ENCODE data around the gene GSX1.
A peak's percentile ranks its signal among the peaks of the same experiment; 100 is the strongest.
"Not testable (repeated sequence)": the region's sequence is repeated elsewhere in the genome, so short reads cannot be mapped to it uniquely, and the experiment has no call there.

Gene GSX1

DNA sequence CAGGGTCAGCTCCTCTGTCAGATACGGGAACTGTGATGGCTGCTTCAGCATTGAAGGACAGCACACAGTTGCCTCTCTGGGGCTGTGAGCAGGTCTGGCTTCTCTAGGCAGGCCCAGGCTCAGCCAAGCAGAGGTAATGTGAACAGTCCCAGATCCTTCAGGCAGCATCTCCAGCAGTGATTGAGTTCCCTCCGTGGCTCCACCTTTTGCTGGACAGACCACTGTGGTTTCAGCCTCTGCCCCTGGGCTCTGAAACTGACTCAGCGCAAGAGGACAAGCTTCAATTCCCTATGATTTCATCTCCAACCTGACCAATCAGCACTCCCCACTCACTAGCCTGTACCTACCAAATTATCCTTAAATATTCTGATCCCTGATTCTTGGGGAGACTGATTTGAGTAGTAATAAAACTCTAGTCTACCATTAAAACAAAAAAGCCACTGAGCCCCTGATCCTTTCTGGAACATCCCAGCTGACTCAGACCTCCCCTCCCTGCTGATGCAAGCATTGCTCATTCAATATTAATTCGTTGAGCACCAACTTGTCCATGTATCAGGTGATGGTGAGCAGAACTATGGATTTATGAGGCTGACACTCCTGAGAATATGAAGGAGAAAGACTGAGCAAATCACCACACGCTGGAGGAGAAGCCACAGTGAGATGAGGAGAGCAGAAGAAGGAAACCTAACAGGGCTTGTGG lies 16.7 kb downstream of the GSX1 start:
- no peak for TF ChIP-seq GATA1 (IDR thresholded peaks at IDR 0.05; ENCODE audit: low read depth, low read length)
- no peak for TF ChIP-seq POLR2A (IDR thresholded peaks at IDR 0.05; ENCODE audit: low read length)
- DNase-seq = no peak

GRCh38 chr13:27810009-27810408 lies 17.7 kb downstream of the GSX1 start:
- DNase-seq = no peak
- TF ChIP-seq POLR2A (IDR thresholded peaks at IDR 0.05; ENCODE audit: low read length) (no peak), GATA1 (IDR thresholded peaks at IDR 0.05; ENCODE audit: low read depth, low read length) (no peak)

- TF ChIP-seq GATA1 (IDR thresholded peaks at IDR 0.05; ENCODE audit: low read depth, low read length) (no peak), POLR2A (IDR thresholded peaks at IDR 0.05; ENCODE audit: low read length) (no peak)
- no peak for DNase-seq
Observed at GRCh38 chr13:27810461-27810860, 18.2 kb downstream of the GSX1 start.

- no peak for TF ChIP-seq GATA1 (IDR thresholded peaks at IDR 0.05; ENCODE audit: low read depth, low read length)
- no peak for TF ChIP-seq POLR2A (IDR thresholded peaks at IDR 0.05; ENCODE audit: low read length)
- DNase-seq = no peak
Observed at GRCh38 chr13:27813826-27814225, 21.5 kb downstream of the GSX1 start.

DNA sequence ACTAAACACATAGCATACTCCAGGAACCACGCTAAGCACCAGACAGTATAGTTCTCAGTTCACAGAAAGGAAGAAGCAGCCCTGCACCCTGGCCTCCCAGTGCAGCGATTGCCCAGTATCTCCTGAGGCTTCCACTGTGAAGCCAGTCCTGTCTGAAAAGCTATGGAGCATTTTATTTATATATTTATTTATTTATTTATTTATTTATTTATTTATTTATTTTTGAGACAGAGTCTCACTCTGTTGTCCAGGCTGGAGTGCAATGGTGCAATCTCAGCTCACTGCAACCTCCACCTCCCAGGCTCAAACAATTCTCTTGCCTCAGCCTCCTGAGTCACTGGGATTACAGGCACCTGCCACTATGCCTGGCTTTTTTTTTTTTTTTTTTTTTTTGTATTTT lies 25.5 kb downstream of the GSX1 start:
- not testable (repeated sequence) for DNase-seq

GRCh38 chr13:27820524-27821482 lies 28.5 kb downstream of the GSX1 start:
- DNase-seq = no peak
- TF ChIP-seq GATA1 (IDR thresholded peaks at IDR 0.05; ENCODE audit: low read depth, low read length) (no peak), POLR2A (IDR thresholded peaks at IDR 0.05; ENCODE audit: low read length) (no peak)

GRCh38 chr13:27821566-27821965 lies 29.3 kb downstream of the GSX1 start:
- no peak for DNase-seq
- TF ChIP-seq GATA1 (IDR thresholded peaks at IDR 0.05; ENCODE audit: low read depth, low read length) (no peak), POLR2A (IDR thresholded peaks at IDR 0.05; ENCODE audit: low read length) (no peak)

DNA sequence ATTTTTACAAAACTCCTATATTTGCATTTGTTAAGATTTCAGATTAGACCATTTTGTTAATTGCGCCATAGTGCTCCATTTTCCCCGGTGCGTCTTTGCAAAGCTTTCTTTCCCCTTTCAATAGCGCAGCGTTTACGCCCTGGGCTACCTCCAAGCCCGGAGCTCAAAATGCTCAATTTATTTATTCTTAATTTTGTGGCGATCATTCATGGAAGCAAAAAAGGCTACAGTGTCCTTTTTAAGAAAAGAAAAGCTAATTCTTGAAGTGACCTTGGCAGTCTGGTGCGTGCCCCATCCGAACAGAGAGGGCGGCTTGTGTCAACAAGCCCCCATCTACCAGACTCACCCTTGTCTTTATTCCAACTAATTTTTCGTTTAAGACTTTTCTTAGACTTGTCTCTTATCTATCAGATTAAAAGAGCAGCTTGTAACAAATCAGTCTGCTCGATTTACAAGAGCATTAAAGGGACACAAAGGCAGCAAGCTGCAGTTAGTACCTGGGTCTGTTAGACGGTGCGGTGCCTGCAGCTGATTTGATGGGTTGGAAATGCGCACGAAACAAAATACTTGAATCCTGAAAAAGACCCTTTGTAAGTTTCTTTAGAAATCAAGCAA lies 30.1 kb downstream of the GSX1 start:
- TF ChIP-seq POLR2A (IDR thresholded peaks at IDR 0.05; ENCODE audit: low read length) (no peak), GATA1 (IDR thresholded peaks at IDR 0.05; ENCODE audit: low read depth, low read length) (no peak)
- no peak for DNase-seq

DNA sequence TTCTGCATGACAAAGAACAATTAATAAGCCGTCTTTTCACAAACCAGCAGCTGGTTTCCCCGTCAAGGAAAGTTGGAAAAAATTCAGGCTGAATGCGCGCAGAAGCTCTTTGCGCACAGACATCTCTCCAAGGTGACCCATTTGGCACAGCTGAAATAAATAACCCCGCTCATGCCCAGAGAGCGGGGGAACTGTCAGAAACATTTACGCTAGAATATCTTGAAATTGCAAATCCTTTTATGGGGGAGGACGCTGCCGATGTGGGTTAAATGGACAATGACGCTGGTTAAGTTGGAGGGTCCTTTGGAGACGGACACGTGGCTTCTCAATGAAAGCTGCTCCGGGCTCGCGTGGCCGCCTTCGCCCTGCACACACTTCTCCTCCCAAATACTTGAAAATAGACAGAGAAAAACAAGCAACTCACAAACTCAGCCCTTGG lies 30.6 kb downstream of the GSX1 start:
- TF ChIP-seq POLR2A (IDR thresholded peaks at IDR 0.05; ENCODE audit: low read length) (no peak), GATA1 (IDR thresholded peaks at IDR 0.05; ENCODE audit: low read depth, low read length) (no peak)
- peak; percentile 10 to 33 for DNase-seq

GRCh38 chr13:27824121-27824520 lies 31.8 kb downstream of the GSX1 start:
- TF ChIP-seq POLR2A (IDR thresholded peaks at IDR 0.05; ENCODE audit: low read length) (no peak), GATA1 (IDR thresholded peaks at IDR 0.05; ENCODE audit: low read depth, low read length) (no peak)
- DNase-seq = no peak

DNA sequence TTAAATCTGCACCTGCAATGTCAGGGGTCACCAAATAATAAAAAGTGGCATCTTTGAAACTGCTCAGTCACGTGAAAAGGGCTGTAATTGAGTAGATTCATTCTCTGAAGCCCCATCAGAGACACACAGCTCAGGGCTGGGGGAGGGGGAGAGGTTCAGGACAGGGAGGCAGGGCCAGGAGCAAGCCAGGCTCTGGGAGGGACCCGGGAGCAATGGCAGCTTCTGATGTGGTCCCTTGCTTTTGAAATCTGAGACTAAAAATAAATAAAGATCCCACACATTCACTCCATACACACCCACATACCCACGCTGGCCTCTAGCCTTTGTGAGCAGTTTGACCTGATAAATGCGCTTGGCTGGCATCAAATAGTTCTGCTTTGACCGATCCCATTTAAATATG lies 32.8 kb downstream of the GSX1 start:
- DNase-seq = no peak
- TF ChIP-seq GATA1 (IDR thresholded peaks at IDR 0.05; ENCODE audit: low read depth, low read length) (no peak), POLR2A (IDR thresholded peaks at IDR 0.05; ENCODE audit: low read length) (no peak)

GRCh38 chr13:27826379-27827353 lies 34.4 kb downstream of the GSX1 start:
- peak; percentile 71 to 86 for DNase-seq
- TF ChIP-seq POLR2A (IDR thresholded peaks at IDR 0.05; ENCODE audit: low read length) (no peak), GATA1 (IDR thresholded peaks at IDR 0.05; ENCODE audit: low read depth, low read length) (no peak)

GRCh38 chr13:27827646-27828045 lies 35.4 kb downstream of the GSX1 start:
- no peak for DNase-seq
- TF ChIP-seq GATA1 (IDR thresholded peaks at IDR 0.05; ENCODE audit: low read depth, low read length) (no peak), POLR2A (IDR thresholded peaks at IDR 0.05; ENCODE audit: low read length) (no peak)

Measured in erythroblast (primary cell).